ENCODE measurements around the gene ADCY7.
"Not testable (repeated sequence)": the region's sequence is repeated elsewhere in the genome, so short reads cannot be mapped to it uniquely, and the experiment has no call there.

The ADCY7 gene

DNA sequence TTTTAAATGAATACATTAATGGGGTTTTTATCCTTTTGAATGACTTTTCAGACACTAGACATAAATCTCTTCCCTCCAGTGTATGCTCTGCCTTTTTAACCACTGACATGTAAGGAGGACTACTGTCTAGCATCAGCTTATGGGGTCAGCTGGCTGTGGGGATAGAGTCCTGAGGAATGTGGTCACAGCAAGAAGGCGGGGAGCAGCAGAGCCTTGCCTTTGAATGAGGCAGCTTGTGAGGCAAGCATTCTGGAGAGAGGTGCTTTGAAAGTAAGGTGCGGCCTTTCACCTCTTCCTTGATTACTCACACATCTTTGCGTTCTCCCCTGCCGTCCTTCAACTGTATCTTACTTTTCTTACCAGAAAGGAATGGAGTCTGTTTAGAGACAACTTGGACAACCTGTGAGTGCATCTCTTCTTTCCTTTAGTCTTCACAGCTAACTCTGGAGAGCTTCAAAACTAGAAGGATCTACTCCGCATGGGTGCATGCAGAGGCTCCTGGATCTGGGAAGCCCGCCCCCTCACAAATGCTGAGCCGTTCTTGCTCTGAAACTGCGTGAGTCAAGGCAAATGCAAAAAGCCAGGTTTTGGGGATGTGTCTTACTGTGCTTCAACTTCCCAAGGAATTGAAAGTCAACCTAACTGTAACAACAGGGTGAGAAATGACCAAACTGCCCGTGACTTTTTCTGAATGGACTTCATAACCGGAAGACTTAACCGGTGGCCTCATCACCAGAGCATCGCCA, 49.9 kb downstream of the ADCY7 start:
- no peak for DNase-seq

DNA sequence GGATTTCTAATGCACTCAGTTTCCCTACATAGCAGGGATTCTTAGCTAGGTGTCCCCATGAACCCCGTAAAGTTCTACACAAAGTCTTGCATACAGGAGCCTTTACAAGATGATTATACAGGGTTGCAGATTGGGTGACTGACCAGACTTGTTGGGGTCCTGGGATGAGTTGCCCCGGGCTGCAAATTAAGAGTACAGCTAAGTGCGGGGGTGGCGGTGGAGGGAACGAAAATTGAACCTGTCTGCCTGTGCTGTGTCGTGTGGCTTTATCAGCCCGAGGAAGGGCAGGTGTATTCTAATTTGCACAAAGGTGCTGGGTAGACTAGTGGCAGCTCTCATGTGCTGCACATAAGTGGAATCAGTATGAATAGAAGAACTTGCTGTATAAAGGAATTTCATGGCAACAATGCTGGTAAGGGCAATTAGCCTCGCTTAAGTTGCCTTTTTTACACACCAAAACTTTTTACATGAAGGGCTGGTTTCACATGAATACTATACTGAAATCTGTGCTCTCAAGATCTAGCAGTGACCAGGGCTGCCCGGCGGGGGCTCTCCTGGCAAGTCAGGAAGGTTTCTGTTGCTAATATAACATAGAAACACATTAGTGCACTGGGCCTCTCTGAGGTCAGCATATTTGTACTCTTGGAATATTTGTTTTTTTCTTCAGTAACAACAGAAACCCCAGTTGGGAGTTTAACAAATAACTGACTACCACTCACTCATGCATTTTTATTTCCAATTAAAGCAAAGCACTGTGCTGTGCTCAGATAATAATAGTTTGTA, 50.7 kb downstream of the ADCY7 start:
- DNase-seq: no peak

DNA sequence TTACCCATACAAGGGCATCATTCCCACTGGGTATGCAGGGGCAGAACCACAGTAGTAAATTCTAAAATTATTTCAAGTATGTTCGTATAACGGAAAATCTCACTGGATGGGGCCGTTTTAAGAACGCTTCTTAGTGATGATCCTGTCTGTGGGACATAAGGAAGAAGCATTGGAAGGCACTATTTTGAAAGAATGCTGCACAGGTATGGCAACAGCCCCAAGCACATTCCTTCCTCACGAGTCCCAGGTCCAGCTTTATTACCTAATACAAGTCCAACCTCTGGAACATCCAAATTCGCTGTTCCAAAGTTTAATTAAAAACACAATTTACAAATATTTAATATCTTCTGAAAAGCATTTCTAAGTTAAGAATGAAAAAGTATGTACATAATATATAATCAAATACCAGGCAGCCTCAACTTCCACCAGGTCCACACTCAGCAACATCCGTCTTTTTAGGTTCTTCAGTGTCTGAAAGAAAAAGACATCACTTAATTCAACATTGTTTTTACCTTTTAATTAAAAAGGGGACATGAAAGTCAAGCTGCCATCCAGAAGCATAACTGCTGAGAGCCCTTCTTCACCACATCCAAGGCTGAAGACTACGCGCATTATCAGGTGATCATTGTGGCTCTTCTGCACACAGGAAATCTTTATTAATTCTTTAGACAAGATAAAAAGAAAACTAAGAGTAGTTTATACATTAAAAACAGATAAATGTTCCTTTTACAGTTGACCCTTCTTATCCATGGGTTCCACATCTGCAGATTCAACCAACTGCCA, 52.6 kb downstream of the ADCY7 start:
- no peak for DNase-seq

DNA sequence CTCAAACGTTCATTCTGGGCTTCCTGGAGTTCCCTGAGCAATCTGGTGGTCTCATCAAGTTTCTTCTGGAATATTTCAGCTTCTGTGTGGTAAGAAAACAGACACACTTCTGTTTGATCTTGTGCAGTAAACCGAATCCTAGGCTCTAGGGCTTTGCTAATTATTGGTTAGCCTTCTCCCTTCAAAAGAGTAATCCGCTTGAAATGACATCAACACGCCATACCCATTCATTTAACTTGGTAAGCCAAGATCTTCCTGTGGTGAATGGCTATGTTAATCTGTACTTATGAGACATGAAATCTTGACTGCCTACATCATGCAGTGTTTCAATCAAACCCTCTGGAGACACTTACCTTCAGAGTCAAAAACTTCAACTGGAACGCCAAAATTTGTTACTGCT, 54.0 kb downstream of the ADCY7 start:
- DNase-seq: no peak

DNA sequence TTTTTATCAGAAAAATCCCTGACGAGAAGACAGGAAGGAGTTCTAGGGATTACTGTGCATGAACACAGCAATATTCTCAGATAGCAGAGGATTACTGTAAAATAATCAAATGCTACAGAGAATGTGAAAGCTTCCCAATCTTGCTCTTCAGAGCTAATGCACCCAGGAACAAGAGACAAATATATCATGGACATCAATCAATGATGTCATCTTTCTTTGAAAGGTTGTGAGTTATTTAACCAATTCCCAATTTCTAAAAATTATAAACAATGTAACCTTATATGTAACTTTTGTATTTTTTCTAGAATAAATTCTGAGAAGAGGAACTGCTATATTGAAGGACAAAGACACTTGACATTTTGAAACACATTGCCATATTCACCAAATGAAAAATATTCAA, 56.0 kb downstream of the ADCY7 start:
- DNase-seq: no peak

DNA sequence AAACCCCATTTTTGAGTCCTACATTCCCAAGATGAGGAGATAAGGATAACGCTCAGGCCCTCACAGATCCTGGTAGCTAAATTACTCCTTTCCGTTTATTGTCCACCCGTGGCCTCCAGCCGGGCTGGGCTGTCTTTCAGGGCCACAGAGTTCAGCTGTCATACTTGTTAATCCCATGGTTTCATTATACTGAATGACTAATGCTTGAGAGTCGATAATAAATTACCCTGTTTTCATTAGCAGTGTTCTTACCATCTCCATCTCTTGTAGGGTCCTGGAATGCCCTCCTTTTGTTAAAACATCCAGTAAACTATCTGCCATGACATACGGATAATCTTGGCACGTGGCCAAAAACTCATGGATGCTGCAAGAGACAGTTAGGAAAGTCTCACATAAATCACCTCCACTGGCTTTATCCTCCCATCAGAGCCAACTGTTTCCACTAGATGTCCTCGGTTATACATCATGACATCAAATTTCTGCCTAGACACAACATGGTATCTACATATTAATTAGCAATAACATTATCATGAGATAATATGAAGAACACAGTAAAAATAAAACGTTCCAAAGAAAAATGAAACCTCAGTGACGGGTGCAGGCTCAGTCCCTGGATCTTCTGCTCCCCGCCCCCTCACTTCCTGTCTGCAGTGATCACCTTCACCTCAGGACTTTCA, 57.1 kb downstream of the ADCY7 start:
- DNase-seq: no peak

DNA sequence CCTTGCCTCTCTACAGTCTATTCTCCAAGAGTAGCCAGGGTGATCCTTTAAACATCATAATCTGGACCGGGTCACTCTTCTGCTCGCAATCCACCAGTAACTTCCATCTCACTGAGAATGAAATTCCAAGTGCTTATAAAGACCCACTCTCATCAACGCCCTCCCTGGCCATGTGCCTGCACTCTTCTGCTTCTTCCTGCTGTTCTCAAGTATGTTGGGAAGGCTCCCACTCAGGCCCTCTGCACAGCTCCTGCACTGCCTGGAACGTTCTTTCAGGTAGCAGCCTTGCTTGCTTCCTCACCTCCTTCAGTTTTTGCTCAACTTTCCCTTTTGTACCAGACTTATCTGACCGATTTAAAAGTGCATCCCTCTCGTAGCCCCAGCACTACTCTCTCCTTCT, 58.0 kb downstream of the ADCY7 start:
- no peak for DNase-seq

DNA sequence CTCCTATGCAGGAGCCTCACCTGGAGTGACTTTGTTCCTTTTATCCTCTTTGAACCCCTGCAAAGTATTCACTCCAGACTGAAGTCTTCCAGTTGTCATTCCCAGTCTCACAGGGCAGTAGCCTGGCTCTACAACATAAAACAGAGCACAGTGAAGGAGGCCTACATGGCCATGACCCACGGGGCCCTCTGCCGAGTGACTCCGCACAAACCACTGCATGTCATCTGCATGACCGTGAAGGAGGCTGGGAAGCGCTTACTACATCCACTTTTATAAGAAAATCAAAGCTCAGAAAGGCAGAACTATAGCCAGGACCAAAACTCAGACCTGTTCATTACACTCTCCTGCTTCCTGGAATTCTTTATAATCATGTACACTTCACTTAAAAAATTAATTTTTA, 59.9 kb downstream of the ADCY7 start:
- no peak for DNase-seq

DNA sequence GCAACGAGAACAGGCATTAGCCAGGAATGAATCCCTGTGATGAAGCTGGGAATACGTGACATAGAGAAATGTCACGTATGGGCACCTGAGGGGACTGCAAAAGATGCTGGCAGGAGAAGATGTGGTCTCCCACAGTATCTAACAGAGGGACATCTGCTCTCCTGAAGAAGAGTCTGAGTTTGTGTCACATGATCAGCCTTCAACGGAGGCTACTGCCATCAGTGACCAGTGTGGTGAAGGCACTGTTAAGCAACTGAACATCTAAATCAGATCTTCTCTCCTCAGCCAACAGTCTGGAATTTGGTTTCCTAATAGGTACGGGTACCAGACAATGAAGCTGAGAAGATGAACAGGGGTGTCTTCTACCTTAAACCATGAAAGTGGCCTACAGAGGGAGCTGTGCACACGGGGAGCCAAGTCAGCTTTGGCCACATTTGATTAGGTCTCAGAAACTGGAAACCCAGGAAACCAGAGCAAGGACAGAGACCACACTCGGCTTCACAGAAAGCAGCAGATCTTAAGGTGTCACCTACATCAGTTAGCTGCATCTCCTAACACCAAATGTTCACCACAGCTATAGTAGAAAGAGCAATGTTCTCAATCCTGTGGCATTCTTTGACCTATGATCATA, 60.6 kb downstream of the ADCY7 start:
- DNase-seq: no peak

DNA sequence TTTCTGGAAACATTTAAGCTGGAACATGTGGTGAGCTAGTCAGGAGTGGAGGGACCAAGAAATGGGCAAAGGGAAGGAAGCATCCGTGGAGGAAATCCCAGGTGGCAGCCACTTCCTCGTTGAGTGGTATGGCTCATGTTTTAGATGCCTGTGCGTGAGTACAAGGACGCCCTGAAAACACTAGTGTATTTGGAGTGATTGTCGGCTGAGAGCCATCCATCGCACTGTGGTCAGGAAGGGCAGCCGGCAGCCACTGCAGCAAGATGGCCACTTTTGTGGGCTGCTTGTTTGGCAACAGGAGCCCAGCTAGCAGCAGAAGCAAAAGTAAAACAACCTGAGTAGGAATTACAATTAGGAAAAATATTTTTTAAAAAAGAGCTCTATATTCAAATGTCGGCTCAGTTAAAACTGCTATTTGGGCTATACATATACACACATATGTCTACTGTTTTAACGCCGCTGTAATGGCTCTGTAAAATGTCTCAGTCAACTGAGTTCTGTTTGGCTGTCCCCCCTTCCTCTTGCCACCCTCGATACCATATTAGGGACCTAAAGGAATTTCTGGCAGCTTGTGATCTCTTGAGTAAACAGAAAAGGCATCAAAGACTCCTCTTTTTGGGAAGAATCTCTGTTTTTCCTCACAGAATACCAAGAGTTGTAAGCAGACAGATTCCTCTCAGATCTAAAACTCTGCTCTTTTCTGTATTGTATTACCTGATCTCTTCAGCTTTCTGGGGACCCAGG, 63.3 kb downstream of the ADCY7 start:
- no peak for DNase-seq

DNA sequence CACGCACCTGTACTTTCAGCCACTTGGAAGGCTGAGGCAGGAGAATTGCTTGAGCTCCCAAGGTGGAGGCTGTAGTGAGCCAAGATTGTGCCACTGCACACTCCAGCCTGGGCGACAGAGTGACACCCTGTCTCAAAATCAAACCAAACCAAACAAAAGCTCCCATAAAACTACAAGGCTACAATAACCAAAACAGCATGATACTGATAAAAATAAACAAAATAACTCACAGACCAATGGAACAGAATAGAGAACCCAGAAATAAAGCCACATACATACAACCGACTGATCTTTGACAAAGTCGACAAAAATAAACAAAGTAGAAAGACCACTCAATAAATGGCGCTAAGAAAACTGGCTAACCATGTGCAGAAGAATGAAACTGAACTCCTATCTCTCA, 65.2 kb downstream of the ADCY7 start:
- DNase-seq: no peak

DNA sequence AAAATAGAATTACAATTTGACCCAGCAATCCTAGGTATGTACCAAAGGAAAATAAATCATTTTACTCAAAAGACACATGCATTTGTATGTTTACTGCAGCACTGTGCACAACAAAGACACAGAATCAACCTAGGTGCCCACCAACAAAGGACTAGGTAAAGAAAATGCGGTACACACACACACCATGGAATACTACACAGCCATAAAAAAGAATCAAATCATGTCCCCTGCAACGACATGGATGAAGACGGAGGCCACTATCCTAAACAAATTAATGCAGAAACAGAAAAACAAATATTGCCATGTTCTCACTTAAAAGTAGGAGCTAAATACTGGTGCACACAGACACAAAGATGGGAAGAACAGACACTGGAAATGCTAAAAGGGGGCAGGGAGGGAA, 66.2 kb downstream of the ADCY7 start:
- no peak for DNase-seq

DNA sequence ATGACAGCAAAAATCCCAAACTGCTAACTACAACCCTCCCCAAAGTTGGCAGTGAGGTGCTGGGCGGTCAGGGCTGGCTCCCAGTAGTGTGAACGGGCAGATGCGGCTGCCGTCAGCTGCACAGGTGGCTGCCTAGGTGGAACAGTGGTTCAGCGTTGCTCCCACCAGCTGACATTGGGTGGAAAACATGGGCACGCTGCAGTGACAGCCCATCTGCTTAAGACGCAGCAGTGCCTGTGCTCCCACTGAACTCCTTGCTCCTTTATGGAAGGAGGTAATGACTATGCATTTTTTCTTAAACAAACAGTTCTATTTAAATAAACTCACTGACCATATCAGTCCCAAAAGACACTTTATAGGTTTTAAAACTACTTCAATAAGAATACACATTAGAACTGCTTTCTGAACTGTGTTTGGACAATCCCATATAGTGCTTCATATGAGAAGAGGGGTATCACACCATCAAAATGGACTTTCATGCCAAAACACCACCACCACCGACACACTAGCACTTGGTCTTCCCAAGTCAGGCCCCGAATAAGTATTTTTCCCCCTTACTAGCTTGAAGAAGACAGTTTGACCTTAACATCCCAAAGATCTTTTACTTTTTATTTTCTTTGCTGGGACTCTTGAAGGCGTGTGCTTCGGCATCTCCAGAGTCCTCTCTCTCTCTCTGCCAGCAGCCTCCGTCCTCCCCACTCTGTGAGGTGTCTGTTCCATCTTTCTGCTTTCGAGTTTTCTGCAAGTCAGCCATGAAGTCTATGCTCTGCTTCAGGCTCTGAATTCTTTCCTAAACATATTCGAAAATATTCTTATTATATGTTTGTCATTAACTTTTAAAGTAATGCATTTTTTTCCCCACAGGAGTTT, 68.0 kb downstream of the ADCY7 start:
- no peak for DNase-seq

DNA sequence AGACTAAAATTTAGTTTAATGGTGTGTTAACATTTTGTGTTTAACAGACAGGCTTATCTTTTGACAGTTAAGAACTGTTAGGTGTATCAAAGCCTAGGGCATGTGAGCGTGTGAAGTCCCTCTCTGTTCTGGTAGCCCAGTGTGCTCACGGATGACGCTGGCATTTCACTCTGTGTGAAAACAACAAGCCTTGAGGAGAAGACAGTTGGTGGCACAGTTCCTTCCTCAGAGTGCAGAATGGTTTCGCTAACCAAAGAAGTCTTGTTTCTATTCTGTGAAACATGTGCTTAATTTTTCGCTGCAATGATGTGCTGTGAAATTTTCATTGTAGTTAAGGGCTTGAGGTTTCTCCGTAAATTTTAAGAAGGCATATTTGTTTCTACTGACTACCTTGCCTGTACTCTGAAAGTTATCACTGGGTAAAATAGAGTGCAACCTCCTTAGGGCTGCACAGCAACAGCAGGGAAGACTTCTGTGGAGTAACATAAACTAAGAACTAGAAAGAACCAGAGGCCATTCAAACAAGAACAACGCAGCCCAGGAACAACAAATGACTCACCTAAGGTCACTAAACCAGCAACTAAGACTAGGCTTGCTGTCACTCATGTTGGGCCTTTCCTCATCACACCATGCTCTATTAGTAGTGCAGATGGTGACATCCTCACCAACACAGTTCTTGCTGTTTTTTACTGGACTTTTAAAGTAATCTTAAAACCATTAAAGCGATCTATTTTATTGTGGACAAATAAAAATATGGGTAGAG, 69.0 kb downstream of the ADCY7 start:
- DNase-seq: no peak

DNA sequence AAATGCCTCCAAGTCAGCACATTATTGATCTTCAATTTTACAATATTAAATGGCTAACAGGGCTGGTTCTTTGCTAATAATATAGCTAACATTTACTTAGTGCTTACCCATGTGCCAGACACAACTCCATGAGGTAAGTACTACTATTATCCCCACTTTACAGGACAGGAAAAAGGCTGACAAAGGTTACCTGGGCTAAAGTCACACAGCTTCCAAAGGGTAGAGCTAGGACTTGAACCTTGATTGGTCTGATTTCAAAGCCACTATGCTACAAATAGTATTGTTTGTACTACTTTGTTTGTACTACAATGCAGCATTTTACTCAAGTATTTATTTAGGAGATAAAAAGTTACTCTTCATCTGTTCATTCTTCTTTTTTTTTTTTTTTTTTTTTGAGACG, 70.5 kb downstream of the ADCY7 start:
- DNase-seq: no peak

DNA sequence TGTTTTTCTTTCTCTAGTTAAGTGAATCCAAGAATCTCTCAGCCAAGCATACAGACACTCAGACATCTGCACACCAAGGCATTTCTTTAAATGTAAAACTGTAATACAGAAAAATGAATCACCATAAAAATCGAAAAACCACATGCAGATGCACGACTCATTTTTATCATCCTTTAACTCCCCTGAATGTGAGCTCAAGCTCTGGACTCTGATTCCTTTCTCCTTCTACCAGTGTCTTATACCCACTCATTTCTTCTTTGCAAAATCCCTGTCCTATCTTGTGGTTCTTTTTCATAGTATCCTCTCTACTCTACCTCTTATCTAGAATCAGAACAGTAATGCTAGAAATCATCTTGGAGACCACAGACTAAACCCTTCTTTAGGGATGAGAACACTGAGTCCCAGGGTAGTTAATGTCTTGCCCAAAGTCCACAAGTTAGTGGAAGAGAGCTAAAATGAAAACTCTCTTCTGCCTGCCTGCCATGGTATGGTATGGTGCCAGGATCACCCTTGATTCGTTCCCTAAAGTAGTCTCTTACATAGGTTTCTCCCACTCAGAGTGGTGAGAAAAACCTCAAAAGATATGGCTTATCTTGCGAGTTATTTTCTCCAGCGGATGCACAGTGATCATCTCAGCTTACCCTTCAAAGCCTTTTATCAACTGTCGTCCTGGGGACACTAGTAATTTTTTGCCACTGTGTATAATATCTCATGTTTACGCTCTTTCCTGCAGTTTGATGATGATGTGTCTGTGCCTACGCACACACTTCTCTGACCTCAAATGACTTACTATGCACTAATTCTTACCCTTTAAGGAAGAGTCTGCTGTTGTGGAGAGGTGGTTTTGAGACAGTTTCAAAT, 72.2 kb downstream of the ADCY7 start:
- DNase-seq: no peak

DNA sequence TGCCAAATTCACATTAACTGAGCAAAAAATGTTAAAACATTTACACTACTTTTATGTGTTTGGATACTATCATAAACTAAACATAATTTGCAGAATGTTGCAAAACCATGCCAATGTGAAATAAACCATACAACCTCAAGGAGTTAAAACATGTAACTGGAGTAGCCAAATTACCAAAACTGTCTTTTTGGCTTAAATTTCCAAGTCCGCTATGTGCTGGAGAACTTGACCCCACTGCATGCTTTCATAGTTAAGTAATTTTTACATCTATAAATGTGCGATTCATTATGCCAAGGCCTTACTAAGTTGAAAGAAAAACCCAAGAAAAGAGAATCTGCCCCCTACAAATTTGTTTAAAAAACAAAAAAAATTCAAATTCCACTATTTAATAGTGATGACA, 74.2 kb downstream of the ADCY7 start:
- no peak for DNase-seq

DNA sequence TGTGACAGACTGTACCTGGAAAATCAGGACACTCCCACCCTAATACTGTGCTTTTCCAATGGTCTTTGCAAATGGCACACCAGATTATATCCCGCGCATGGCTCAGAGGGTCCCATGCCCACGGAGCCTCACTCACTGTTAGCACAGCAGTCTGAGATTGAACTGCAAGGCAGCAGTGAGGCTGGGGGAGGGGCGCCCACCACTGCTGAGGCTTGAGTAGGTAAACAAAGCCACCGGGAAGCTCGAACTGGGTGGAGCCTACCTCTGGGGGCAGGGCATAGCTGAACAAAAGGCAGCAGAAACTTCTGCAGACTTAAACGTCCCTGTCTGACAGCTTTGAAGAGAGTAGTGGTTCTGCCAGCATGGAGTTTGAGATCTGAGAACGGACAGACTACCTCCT, 77.2 kb downstream of the ADCY7 start:
- DNase-seq: not testable (repeated sequence)

DNA sequence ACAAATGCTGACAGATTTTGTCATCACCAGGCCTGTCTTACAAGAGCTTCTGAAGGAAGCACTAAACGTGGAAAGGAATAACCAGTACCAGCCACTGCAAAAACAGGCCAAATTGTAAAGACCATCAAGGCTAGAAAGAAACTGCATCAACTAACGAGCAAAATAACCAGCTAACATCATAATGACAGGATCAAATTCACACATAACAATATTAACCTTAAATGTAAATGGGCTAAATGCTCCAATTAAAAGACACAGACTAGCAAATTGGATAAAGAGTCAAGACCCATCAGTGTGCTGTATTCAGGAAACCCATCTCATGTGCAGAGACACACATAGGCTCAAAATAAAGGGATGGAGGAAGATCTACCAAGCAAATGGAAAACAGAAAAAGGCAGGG, 78.9 kb downstream of the ADCY7 start:
- not testable (repeated sequence) for DNase-seq

Data from NCI-H1417 treated with DMSO at 0.1 percent for 48 hours (cell line).